HepG2 (cell line): ENCODE data around the gene INSR. TPM values are rescaled to one million over a fixed set of nuclear protein-coding genes. Genes with fewer than 3 reads are reported as not detected.

Source experiments
- ATAC-seq: fragments of 200-7000 bp; cut with Tn5 transposase; 3 replicates; pipeline ENCODE4 v1.9.1; 2020; ENCODE audit warnings: mild to moderate bottlenecking, moderate library complexity
- BruUV-seq: library from RNA; stranded (reverse); fragments of 400-500 nt; replicated peaks from 2 replicates; lab custom pipeline; 2021; lab: Mats Ljungman, UMichigan
- CTCF ChIA-PET: fragments of 300-600 bp; formaldehyde crosslinking; extraction: SDS; loops from one replicate; lab custom pipeline; 2021; ENCODE audit warnings: low total read pairs, inconsistent platforms, low intra/inter-chr PET ratio; lab: Yijun Ruan, JAX
- POLR2A ChIA-PET: fragments of 350-600 bp; sonication (Branson Sonifier 250); formaldehyde crosslinking; loops from one replicate; lab custom pipeline; 2020; ENCODE audit warnings: antibody characterized with exemption, inconsistent platforms; lab: Yijun Ruan, JAX
- DNase-seq: peaks from one replicate; pipeline ENCODE4 v3.0.0-alpha.2; 2015; ENCODE audit warnings: low spot score
- FAIRE-seq: peaks from 3 replicates; lab custom pipeline; 2011; peaks lifted over from hg19 to GRCh38; lab: Jason Lieb, UNC
- H2AFZ ChIP-seq: one replicate; pipeline ENCODE4 v1.6.1; 2011; ENCODE audit warnings: low read length, inconsistent platforms
- H3K27ac ChIP-seq: fragments of 300-600 bp; 3 replicates; pipeline ENCODE4 v1.8.0; 2011; ENCODE audit warnings: mixed run types, mild to moderate bottlenecking, mixed read lengths, low read length, inconsistent platforms; ENCODE audit not compliant: insufficient read depth; ENCODE audit errors: extremely low read length
- H3K27me3 ChIP-seq, 2 experiments: fragments of 200-600 bp in 1 of 2; 2 replicates in 1 of 2; 3 replicates in 1 of 2; pipeline versions ENCODE4 v1.6.0 to v1.8.0; 2011; ENCODE audit warnings: low read length in 2 of 2, mild to moderate bottlenecking in 2 of 2, moderate library complexity in 2 of 2, inconsistent platforms in 1 of 2; ENCODE audit not compliant: insufficient read depth in 2 of 2, control insufficient read depth in 1 of 2
- H3K36me3 ChIP-seq, 2 experiments: fragments of 200-600 bp in 1 of 2; replicated peaks in 1 of 2; 2 replicates in 1 of 2; 3 replicates in 1 of 2; pipeline versions ENCODE4 v1.5.1 to v1.8.0; 2011; ENCODE audit warnings: low read length in 2 of 2, inconsistent platforms in 1 of 2; ENCODE audit not compliant: insufficient read depth in 2 of 2, control insufficient read depth in 1 of 2
- H3K4me1 ChIP-seq: 2 replicates; pipeline ENCODE4 v1.5.1; 2012; ENCODE audit warnings: low read length, inconsistent platforms; ENCODE audit not compliant: insufficient read depth
- H3K4me2 ChIP-seq: 2 replicates; pipeline ENCODE4 v1.6.0; 2011; ENCODE audit warnings: low read depth, low read length, inconsistent platforms
- H3K4me3 ChIP-seq, 3 experiments: fragments of 200-600 bp in 1 of 3; sonication (generic), shearing (Covaris generic) in 1 of 3; replicated peaks in 1 of 3; 2 replicates each; pipeline ENCODE4 v1.5.1; 2011 to 2016; ENCODE audit warnings: low read length in 3 of 3, inconsistent platforms in 2 of 3, low read depth in 2 of 3, mild to moderate bottlenecking in 2 of 3, control low read depth in 1 of 3, mixed read lengths in 1 of 3; ENCODE audit not compliant: insufficient read depth in 1 of 3
- H3K79me2 ChIP-seq: one replicate; pipeline ENCODE4 v1.6.1; 2011; ENCODE audit warnings: low read length, inconsistent platforms; ENCODE audit not compliant: insufficient read depth
- H3K9ac ChIP-seq: 2 replicates; pipeline ENCODE4 v1.6.0; 2011; ENCODE audit warnings: mild to moderate bottlenecking, low read depth, low read length, inconsistent platforms; ENCODE audit not compliant: insufficient read depth
- H3K9me3 ChIP-seq: 2 replicates; pipeline ENCODE4 v1.5.1; 2012; ENCODE audit warnings: mild to moderate bottlenecking, low read length
- H4K20me1 ChIP-seq: 2 replicates; pipeline ENCODE4 v1.6.0; 2011; ENCODE audit warnings: inconsistent platforms, mild to moderate bottlenecking, low read length, moderate library complexity; ENCODE audit not compliant: insufficient read depth
- ATF7-NPFF ChIP-seq: sonication (generic); formaldehyde crosslinking; IDR thresholded peaks from 2 replicates; pipeline ENCODE4 v1.8.1; 2023; ENCODE audit warnings: mild to moderate bottlenecking, low read depth, missing genetic modification reagents, moderate library complexity
- EP300 ChIP-seq, 3 experiments: sonication (generic) in 1 of 3; formaldehyde crosslinking in 1 of 3; IDR thresholded peaks; 2 replicates each; pipeline versions ENCODE4 v1.5.1 to v1.6.1; 2011 to 2020; ENCODE audit warnings: low read depth in 2 of 3, low read length in 2 of 3, borderline replicate concordance in 1 of 3, improper control_type of control experiment in 1 of 3, mild to moderate bottlenecking in 1 of 3, missing genetic modification reagents in 1 of 3, moderate library complexity in 1 of 3
- FOXA3 ChIP-seq: IDR thresholded peaks from 2 replicates; pipeline ENCODE4 v1.6.1; 2016; ENCODE audit warnings: missing genetic modification reagents, missing compliant biosample characterization
- GFI1 ChIP-seq: sonication (generic); formaldehyde crosslinking; IDR thresholded peaks from 2 replicates; pipeline ENCODE4 v1.5.0; 2020; ENCODE audit warnings: missing genetic modification reagents, mild to moderate bottlenecking, borderline replicate concordance
- MED1 ChIP-seq: sonication (generic); formaldehyde crosslinking; IDR thresholded peaks from 2 replicates; pipeline ENCODE4 v1.4.0; 2020; ENCODE audit warnings: missing genetic modification reagents
- MTA3 ChIP-seq: sonication (generic); formaldehyde crosslinking; IDR thresholded peaks from 2 replicates; pipeline ENCODE4 v1.4.0; 2020; ENCODE audit warnings: missing genetic modification reagents
- NCOR1 ChIP-seq: fragments of 200-600 bp; sonication (generic); IDR thresholded peaks from 2 replicates; pipeline ENCODE4 v1.7.0; 2017; ENCODE audit warnings: antibody characterized with exemption, low read length, borderline replicate concordance
- NR2C2 ChIP-seq: sonication (generic); formaldehyde crosslinking; IDR thresholded peaks from 2 replicates; pipeline ENCODE4 v1.4.0; 2020; ENCODE audit warnings: missing genetic modification reagents, mild to moderate bottlenecking, moderate library complexity, borderline replicate concordance
- POGZ ChIP-seq: sonication (generic); formaldehyde crosslinking; IDR thresholded peaks from 2 replicates; pipeline ENCODE4 v1.4.0; 2020; ENCODE audit warnings: mild to moderate bottlenecking, missing genetic modification reagents
- TBX2 ChIP-seq: sonication (generic); formaldehyde crosslinking; IDR thresholded peaks from 2 replicates; pipeline ENCODE4 v1.5.0; 2020; ENCODE audit warnings: missing genetic modification reagents, mild to moderate bottlenecking, borderline replicate concordance
- ZNF121 ChIP-seq: sonication (generic); formaldehyde crosslinking; IDR thresholded peaks from 2 replicates; pipeline ENCODE4 v1.5.0; 2020; ENCODE audit warnings: mild to moderate bottlenecking, missing genetic modification reagents
- ZNF20 ChIP-seq: sonication (generic); formaldehyde crosslinking; IDR thresholded peaks from 2 replicates; pipeline ENCODE4 v1.4.0; 2020; ENCODE audit warnings: mild to moderate bottlenecking, moderate library complexity, missing genetic modification reagents
- ZNF317 ChIP-seq: sonication (generic); formaldehyde crosslinking; IDR thresholded peaks from 2 replicates; pipeline ENCODE4 v1.5.0; 2020; ENCODE audit warnings: mild to moderate bottlenecking, missing genetic modification reagents
- ZNF652 ChIP-seq: IDR thresholded peaks from 2 replicates; pipeline ENCODE4 v1.6.1; 2016; ENCODE audit warnings: low read depth, borderline replicate concordance
- WGBS: methylation state at CpG from one replicate; pipeline ENCODE4 v1.1.6; 2017; ENCODE audit warnings: low lambda C conversion rate; 5-methylcytosine and 5-hydroxymethylcytosine counted together
- in situ Hi-C: cut with HindIII; loops from 2 replicates; pipeline ENCODE4 v1.10.0; 2017; ENCODE audit warnings: low pct_unique_long_range_greater_than_20kb; ENCODE audit not compliant: extremely low pct_ligation_motif_present
- intact Hi-C: fragments of 100-400 bp; cut with micrococcal nuclease; formaldehyde crosslinking; loops from one replicate; pipeline ENCODE4 v1.10.0; 2022; ENCODE audit not compliant: unreplicated experiment
- polyA plus RNA-seq, 8 experiments: library from polyadenylated mRNA; depleted of rRNA in 3 of 8; stranded (reverse) in 7 of 8; unstranded in 1 of 8; fragments of >200 nt; fragmentation: Illumina TruSeq in 4 of 8; extraction: Trizol in 4 of 8; gene quantifications; 2 replicates each; pipeline versions ENCODE4 v1.2.1 to v1.2.3, GENCODE V29; 2011 to 2016; ENCODE audit warnings: low read depth in 4 of 8, missing spikeins in 1 of 8, mixed read lengths in 1 of 8; ENCODE audit not compliant: insufficient read depth in 1 of 8
- total RNA-seq, 5 experiments: library from RNA; depleted of rRNA; stranded (reverse); fragments of >200 nt; fragmentation: Illumina TruSeq; extraction: Trizol; gene quantifications; 2 replicates each; pipeline ENCODE4 v1.2.3, GENCODE V29; 2016; ENCODE audit warnings: low read depth in 1 of 5
- TF ChIP-seq, protein P1 (sequence below): sonication (generic); formaldehyde crosslinking; IDR thresholded peaks from 2 replicates; pipeline ENCODE4 v1.5.1; 2020; ENCODE audit warnings: missing genetic modification reagents, mild to moderate bottlenecking, borderline replicate concordance
- TF ChIP-seq, protein P2 (sequence below): IDR thresholded peaks from 2 replicates; pipeline ENCODE4 v1.6.1; 2016; ENCODE audit warnings: mild to moderate bottlenecking
- TF ChIP-seq, protein P3 (sequence below): sonication (generic); formaldehyde crosslinking; conservative IDR thresholded peaks from 2 replicates; pipeline ENCODE4 v1.4.0; 2020; ENCODE audit warnings: missing genetic modification reagents

Gene INSR
- total and polyA plus RNA-seq, 2 of the 13 experiments (the other 11 are each of a cell fraction or from before 2014, with no cell fraction given), result 24.2 to 29.8 TPM

DNA sequence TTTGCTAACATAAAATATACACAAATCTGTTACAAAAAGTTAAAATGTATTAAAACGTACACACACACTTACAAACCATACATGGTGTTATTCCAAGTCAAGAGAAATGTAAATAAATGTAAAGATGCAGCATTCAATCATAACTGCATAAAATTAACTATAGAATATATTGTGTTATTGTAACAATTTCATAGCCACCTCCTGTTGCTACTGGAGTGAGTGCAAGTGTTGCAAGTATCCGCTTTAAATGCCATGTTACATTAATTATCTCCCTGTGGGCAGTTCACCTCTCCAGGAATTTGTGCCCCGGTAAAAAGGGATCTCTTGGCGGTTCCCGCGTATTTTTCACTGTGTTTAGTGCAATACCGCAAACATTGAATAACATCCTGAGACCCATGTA, 3.5 kb upstream of the INSR start (continued):
- no peak for TF ChIP-seq ZNF652 (CRISPR knock-in tag)
- TF ChIP-seq ZNF20 (CRISPR knock-in tag), result no peak
- TF ChIP-seq MTA3 (CRISPR knock-in tag), result no peak
- TF ChIP-seq ATF7-NPFF (CRISPR knock-in tag), result no peak
- TF ChIP-seq TBX2, result no peak

DNA sequence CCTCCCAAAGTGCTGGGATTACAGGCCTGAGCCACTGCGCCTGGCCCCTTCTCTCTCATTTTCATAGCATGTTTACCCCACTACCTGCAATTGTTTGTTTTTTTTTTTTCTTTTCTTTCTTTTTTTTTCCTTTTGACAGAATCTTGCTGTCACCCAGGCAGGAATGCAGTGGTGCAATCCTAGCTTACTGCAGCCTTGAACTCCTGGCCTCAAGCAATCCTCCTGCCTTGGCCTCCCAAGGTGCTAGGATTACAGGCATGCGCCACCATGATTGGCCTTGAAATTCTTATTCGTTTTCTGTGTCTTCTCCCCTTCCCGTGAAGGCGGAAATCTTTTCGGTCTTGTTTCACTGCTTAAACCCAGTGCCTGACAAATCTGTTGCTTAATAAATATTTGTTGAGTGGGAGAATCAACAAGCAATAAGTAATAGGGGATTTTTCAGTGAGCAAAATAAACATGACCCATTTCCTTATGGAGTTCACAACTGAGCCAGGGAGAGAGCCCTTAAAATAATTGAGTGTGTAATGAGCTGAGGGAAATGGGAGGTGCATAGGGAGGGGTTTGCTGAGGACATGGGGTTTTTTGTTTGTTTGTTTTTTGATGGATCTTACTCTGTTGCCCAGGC, 1.8 kb upstream of the INSR start:
- Histone ChIP-seq H3K9ac (no peak overlapping the region), H3K36me3 (no peaks in the 10 kb centered on the region), H3K4me3 (no peak overlapping the region), H4K20me1 (peaks cover 9% of the 10 kb centered on the region), H3K79me2 (peaks cover 21% of the 10 kb centered on the region), H3K27me3 (no peaks in the 10 kb centered on the region; a peak in 1 of 5 replicates), H2AFZ (no peak overlapping the region), H3K27ac (no peak overlapping the region), H3K4me2 (peak overlapping the region; percentile 65; the same call in 1 of the 2 replicates), H3K9me3 (no peaks in the 10 kb centered on the region), H3K4me1 (peaks cover 33% of the 10 kb centered on the region)
- ATAC-seq, result no peak
- intact Hi-C loops (loop anchor here (2.0 kb wide), 1 partner anchor 147 kb away; no protein-coding TSS in a partner anchor), in situ Hi-C loops (no loop called here)
- CTCF ChIA-PET, result no interaction called here
- POLR2A ChIA-PET, result no interaction called here
- peak; percentile 7 for DNase-seq
- BruUV-seq, result no TSS peak
- 2% methylated on average over 6 of the region's 6 CpGs for WGBS
- FAIRE-seq, result peak; percentile 18
- TF ChIP-seq NR2C2 (peak; percentile 40; the same call in 1 of the 2 replicates), ZNF317 (CRISPR knock-in tag) (no peak), EP300 (IDR thresholded peaks at IDR 0.05; ENCODE audit: low read depth in 2 of 2, low read length in 2 of 2) (peak in 1 of 2 experiments; percentile 25; a peak in 1 of 4 replicates), EP300 (CRISPR knock-in tag; IDR thresholded peaks at IDR 0.05; ENCODE audit: borderline replicate concordance) (no peak), GFI1 (CRISPR knock-in tag) (0 out of 2 replicates have a peak, but pooled peaks have one; percentile 24), MED1 (CRISPR knock-in tag) (peak; percentile 22; the same call in 1 of the 2 replicates), POGZ (CRISPR knock-in tag) (no peak), NCOR1 (0 out of 2 replicates have a peak, but pooled peaks have one; percentile 5), ZNF121 (CRISPR knock-in tag) (peak; percentile 76; the same call in 1 of the 2 replicates), FOXA3 (CRISPR knock-in tag) (peak; percentile 30; the same call in 1 of the 2 replicates)
- TF ChIP-seq, protein P1, sequence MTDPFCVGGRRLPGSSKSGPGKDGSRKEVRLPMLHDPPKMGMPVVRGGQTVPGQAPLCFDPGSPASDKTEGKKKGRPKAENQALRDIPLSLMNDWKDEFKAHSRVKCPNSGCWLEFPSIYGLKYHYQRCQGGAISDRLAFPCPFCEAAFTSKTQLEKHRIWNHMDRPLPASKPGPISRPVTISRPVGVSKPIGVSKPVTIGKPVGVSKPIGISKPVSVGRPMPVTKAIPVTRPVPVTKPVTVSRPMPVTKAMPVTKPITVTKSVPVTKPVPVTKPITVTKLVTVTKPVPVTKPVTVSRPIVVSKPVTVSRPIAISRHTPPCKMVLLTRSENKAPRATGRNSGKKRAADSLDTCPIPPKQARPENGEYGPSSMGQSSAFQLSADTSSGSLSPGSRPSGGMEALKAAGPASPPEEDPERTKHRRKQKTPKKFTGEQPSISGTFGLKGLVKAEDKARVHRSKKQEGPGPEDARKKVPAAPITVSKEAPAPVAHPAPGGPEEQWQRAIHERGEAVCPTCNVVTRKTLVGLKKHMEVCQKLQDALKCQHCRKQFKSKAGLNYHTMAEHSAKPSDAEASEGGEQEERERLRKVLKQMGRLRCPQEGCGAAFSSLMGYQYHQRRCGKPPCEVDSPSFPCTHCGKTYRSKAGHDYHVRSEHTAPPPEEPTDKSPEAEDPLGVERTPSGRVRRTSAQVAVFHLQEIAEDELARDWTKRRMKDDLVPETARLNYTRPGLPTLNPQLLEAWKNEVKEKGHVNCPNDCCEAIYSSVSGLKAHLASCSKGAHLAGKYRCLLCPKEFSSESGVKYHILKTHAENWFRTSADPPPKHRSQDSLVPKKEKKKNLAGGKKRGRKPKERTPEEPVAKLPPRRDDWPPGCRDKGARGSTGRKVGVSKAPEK, result no peak
- TF ChIP-seq, protein P2, sequence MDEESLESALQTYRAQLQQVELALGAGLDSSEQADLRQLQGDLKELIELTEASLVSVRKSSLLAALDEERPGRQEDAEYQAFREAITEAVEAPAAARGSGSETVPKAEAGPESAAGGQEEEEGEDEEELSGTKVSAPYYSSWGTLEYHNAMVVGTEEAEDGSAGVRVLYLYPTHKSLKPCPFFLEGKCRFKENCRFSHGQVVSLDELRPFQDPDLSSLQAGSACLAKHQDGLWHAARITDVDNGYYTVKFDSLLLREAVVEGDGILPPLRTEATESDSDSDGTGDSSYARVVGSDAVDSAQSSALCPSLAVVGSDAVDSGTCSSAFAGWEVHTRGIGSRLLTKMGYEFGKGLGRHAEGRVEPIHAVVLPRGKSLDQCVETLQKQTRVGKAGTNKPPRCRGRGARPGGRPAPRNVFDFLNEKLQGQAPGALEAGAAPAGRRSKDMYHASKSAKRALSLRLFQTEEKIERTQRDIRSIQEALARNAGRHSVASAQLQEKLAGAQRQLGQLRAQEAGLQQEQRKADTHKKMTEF (CRISPR knock-in tag), result peak; percentile 37; the same call in 1 of the 2 replicates
- TF ChIP-seq, protein P3, sequence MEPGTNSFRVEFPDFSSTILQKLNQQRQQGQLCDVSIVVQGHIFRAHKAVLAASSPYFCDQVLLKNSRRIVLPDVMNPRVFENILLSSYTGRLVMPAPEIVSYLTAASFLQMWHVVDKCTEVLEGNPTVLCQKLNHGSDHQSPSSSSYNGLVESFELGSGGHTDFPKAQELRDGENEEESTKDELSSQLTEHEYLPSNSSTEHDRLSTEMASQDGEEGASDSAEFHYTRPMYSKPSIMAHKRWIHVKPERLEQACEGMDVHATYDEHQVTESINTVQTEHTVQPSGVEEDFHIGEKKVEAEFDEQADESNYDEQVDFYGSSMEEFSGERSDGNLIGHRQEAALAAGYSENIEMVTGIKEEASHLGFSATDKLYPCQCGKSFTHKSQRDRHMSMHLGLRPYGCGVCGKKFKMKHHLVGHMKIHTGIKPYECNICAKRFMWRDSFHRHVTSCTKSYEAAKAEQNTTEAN (CRISPR knock-in tag), result peak; percentile 69
